Measurements from ENCODE around the gene SLC13A3. TPM values are rescaled to one million over a fixed set of nuclear protein-coding genes. Genes with fewer than 3 reads are reported as not detected.

Gene SLC13A3
- polyA plus RNA-seq, 2 of the 4 experiments (the other 2 are of a cell fraction) = 0.19 TPM; not detected in 1

- Histone ChIP-seq H3K4me3 (no peak overlapping the region), H3K4me2 (no peak overlapping the region), H3K9me3 (no peaks in the 10 kb centered on the region), H3K27ac (no peak overlapping the region), H3K4me1 (no peaks in the 10 kb centered on the region)
- DNase-seq (ENCODE audit: low read depth in 1 of 2, low spot score in 1 of 2) (no peak), ATAC-seq (no peak), FAIRE-seq (no peak)
- TF ChIP-seq NR3C1 (IDR thresholded peaks at IDR 0.05) (no peak), ATOH8 (CRISPR knock-in tag; IDR thresholded peaks at IDR 0.05; ENCODE audit: low read depth) (no peak), HOXB13 (CRISPR knock-in tag; IDR thresholded peaks at IDR 0.05; ENCODE audit: low read depth) (no peak), BHLHE40 (IDR thresholded peaks at IDR 0.05; ENCODE audit: low read depth, low read length) (no peak), RAD21 (conservative IDR thresholded peaks at IDR 0.05 in 1 of 2, IDR thresholded peaks at IDR 0.05 in 1 of 2) (no peak), CHD2 (IDR thresholded peaks at IDR 0.05; ENCODE audit: low read length, partially characterized antibody) (no peak), EP300 (IDR thresholded peaks at IDR 0.05) (no peak), FOSL2 (IDR thresholded peaks at IDR 0.05) (no peak), FOSL2 (CRISPR knock-in tag; IDR thresholded peaks at IDR 0.05) (no peak), E2F6 (IDR thresholded peaks at IDR 0.05; ENCODE audit: borderline replicate concordance, low read depth) (no peak)
- ChIA-PET POLR2A (no interaction called here), CTCF (interaction anchor here (1.4 kb wide), 1 partner anchor 16 kb away, joined by 5 read pairs; no protein-coding TSS in a partner anchor)
- 46% methylated on average over 7 of the region's 7 CpGs for WGBS (ENCODE audit: missing lambda C conversion rate)
These were observed 72.5 kb downstream of the SLC13A3 start for GRCh38 chr20:46578745-46579144.

- no peak for FAIRE-seq
- Histone ChIP-seq H3K4me1 (no peaks in the 10 kb centered on the region), H3K9me3 (no peaks in the 10 kb centered on the region), H3K4me2 (no peak overlapping the region), H3K27ac (no peak overlapping the region), H3K4me3 (no peak overlapping the region)
- POLR2A ChIA-PET = no interaction called here
- TF ChIP-seq CEBPB (IDR thresholded peaks at IDR 0.05) (no peak), HOXB13 (CRISPR knock-in tag; IDR thresholded peaks at IDR 0.05; ENCODE audit: low read depth) (no peak), NFE2L2 (conservative IDR thresholded peaks at IDR 0.05; ENCODE audit: low read length) (no peak), TFCP2L1 (CRISPR knock-in tag; IDR thresholded peaks at IDR 0.05) (no peak), HOXA7 (CRISPR knock-in tag; IDR thresholded peaks at IDR 0.05) (no peak), ZC3H11A (IDR thresholded peaks at IDR 0.05) (no peak), ZNF302 (CRISPR knock-in tag; IDR thresholded peaks at IDR 0.05) (no peak), CBX2 (IDR thresholded peaks at IDR 0.05; ENCODE audit: borderline replicate concordance, low read depth) (no peak), RNF2 (IDR thresholded peaks at IDR 0.05; ENCODE audit: borderline replicate concordance, low read depth) (no peak), ZSCAN20 (CRISPR knock-in tag; IDR thresholded peaks at IDR 0.05) (no peak), FOSL2 (IDR thresholded peaks at IDR 0.05) (no peak), FOSL2 (CRISPR knock-in tag; IDR thresholded peaks at IDR 0.05) (no peak)
- TF ChIP-seq, protein P1, sequence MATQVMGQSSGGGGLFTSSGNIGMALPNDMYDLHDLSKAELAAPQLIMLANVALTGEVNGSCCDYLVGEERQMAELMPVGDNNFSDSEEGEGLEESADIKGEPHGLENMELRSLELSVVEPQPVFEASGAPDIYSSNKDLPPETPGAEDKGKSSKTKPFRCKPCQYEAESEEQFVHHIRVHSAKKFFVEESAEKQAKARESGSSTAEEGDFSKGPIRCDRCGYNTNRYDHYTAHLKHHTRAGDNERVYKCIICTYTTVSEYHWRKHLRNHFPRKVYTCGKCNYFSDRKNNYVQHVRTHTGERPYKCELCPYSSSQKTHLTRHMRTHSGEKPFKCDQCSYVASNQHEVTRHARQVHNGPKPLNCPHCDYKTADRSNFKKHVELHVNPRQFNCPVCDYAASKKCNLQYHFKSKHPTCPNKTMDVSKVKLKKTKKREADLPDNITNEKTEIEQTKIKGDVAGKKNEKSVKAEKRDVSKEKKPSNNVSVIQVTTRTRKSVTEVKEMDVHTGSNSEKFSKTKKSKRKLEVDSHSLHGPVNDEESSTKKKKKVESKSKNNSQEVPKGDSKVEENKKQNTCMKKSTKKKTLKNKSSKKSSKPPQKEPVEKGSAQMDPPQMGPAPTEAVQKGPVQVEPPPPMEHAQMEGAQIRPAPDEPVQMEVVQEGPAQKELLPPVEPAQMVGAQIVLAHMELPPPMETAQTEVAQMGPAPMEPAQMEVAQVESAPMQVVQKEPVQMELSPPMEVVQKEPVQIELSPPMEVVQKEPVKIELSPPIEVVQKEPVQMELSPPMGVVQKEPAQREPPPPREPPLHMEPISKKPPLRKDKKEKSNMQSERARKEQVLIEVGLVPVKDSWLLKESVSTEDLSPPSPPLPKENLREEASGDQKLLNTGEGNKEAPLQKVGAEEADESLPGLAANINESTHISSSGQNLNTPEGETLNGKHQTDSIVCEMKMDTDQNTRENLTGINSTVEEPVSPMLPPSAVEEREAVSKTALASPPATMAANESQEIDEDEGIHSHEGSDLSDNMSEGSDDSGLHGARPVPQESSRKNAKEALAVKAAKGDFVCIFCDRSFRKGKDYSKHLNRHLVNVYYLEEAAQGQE (IDR thresholded peaks at IDR 0.05) = no peak
- ATAC-seq = no peak
- no peak for DNase-seq (ENCODE audit: low read depth in 1 of 2, low spot score in 1 of 2)
- 25% methylated on average over 6 of the region's 6 CpGs for WGBS (ENCODE audit: missing lambda C conversion rate)
- CTCF ChIA-PET = interaction anchor here (1.6 to 1.8 kb wide), 2 partner anchors 10 to 18 kb away, joined by 3 to 4 read pairs; no protein-coding TSS in a partner anchor
These were observed 74.4 kb downstream of the SLC13A3 start for GRCh38 chr20:46576774-46577395.
